ENCODE measurements around the gene IFT22.
"Not testable (repeated sequence)": the region's sequence is repeated elsewhere in the genome, so short reads cannot be mapped to it uniquely, and the experiment has no call there.

IFT22 gene

DNA sequence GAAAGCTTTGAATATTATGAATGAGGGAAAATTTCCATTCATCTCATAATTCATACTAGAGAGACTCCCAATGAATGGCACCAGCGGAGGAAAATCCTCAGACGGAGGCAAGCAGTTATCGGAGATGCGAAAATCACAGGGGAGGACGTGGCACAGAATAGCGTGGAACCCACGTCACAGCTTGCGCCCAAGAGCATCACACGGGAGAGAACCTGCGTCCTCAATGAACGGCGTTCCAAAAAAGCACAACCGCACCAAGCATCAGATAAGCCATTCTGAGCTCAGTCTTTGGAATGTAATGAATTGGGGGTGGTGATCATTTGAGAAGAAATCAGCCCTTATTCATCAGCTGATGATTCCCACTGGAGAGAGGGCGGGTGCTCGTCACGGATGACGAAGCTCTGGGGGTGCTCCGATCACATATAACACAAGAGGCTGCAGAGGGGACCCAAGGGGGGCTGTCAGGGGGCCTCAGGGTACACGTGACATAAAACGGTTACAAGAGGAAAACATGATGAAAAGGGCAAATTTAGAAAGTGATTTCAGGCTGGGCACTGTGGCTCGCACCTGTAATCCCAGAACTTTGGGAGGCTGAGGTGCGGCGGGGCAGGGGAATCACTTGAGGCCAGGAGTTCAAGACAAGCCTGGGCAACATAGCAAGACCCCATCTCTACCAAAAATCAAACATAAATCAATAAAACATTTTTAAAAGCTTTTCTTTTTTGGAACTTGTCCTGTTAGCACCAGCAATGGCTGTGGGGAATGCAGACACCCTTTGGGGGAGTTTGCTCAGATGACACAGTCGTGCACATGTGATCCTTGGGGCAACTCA lies 42.9 kb downstream of the IFT22 start:
- Histone ChIP-seq H3K9ac (ENCODE audit: low read depth, low read length) (no peak overlapping the region), H3K36me3 (ENCODE audit: insufficient read depth, low read length) (no peaks in the 10 kb centered on the region), H3K4me1 (ENCODE audit: insufficient read depth, low read length) (peaks cover 6% of the 10 kb centered on the region; the same call in 1 of the 2 replicates), H3K9me3 (ENCODE audit: control insufficient read depth, insufficient read depth, low read length) (no peaks in the 10 kb centered on the region)

GRCh38 chr7:101277155-101277554 lies 44.5 kb downstream of the IFT22 start:
- Histone ChIP-seq H3K4me1 (ENCODE audit: insufficient read depth, low read length) (peaks cover 15% of the 10 kb centered on the region), H3K36me3 (ENCODE audit: insufficient read depth, low read length) (no peaks in the 10 kb centered on the region), H3K9ac (ENCODE audit: low read depth, low read length) (no peak overlapping the region), H3K9me3 (ENCODE audit: control insufficient read depth, insufficient read depth, low read length) (no peaks in the 10 kb centered on the region)

DNA sequence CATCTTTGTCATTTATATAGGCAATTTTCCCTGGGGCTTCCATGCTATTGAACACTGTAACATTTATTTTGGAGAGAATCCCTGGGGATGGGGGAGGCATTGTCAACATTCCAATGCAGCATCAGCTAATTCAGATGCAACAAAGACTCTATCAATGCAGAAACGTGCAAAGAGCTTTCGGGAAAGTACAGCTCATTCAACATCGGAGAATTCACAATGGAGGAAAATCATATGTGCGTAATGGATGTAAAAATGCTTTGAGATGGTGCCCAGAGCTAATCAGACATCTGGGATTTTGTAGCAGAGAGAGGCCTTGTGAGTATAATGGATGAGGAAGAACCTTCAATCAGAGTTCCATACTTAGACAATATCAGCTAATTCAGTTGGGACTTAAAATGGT lies 48.4 kb downstream of the IFT22 start:
- H3K9ac ChIP-seq (ENCODE audit: low read depth, low read length), result no peak overlapping the region
- H3K36me3 ChIP-seq (ENCODE audit: insufficient read depth, low read length), result no peaks in the 10 kb centered on the region
- H3K9me3 ChIP-seq (ENCODE audit: control insufficient read depth, insufficient read depth, low read length), result no peaks in the 10 kb centered on the region
- H3K4me1 ChIP-seq (ENCODE audit: insufficient read depth, low read length), result peaks cover 15% of the 10 kb centered on the region

GRCh38 chr7:101271021-101271420 lies 50.6 kb downstream of the IFT22 start:
- Histone ChIP-seq H3K4me1 (ENCODE audit: insufficient read depth, low read length) (peaks cover 15% of the 10 kb centered on the region), H3K9ac (ENCODE audit: low read depth, low read length) (no peak overlapping the region), H3K9me3 (ENCODE audit: control insufficient read depth, insufficient read depth, low read length) (no peaks in the 10 kb centered on the region), H3K36me3 (ENCODE audit: insufficient read depth, low read length) (no peaks in the 10 kb centered on the region)

DNA sequence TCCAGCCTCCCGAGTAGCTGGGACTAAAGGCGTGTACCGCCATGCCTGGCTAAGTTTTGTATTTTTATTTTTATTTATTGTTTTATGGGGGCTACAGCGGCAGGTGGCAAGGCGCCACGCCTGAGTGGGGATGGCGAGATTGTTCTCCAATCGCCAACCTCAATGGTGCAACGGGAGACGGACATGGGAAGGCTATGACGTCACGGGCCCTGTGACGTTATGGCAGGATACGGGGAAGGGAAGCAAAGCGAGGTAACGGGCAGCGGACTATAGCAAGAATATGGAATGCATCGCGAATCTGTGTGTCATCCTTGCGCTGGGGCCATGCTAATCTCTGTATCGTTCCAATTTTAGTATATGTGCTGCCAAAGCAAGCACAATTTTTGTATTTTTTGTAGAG lies 51.9 kb downstream of the IFT22 start:
- no peaks in the 10 kb centered on the region for H3K36me3 ChIP-seq (ENCODE audit: insufficient read depth, low read length)
- peaks cover 15% of the 10 kb centered on the region for H3K4me1 ChIP-seq (ENCODE audit: insufficient read depth, low read length)
- H3K9ac ChIP-seq (ENCODE audit: low read depth, low read length), result no peak overlapping the region
- H3K9me3 ChIP-seq (ENCODE audit: control insufficient read depth, insufficient read depth, low read length), result no peaks in the 10 kb centered on the region

GRCh38 chr7:101265622-101266516 lies 55.7 kb downstream of the IFT22 start:
- H3K9me3 ChIP-seq (ENCODE audit: control insufficient read depth, insufficient read depth, low read length), result no peaks in the 10 kb centered on the region
- H3K9ac ChIP-seq (ENCODE audit: low read depth, low read length), result no peak overlapping the region
- H3K36me3 ChIP-seq (ENCODE audit: insufficient read depth, low read length), result no peaks in the 10 kb centered on the region
- no peaks in the 10 kb centered on the region for H3K4me1 ChIP-seq (ENCODE audit: insufficient read depth, low read length)

- not testable (repeated sequence) for H3K9ac ChIP-seq (ENCODE audit: low read depth, low read length); H3K9me3 ChIP-seq (ENCODE audit: control insufficient read depth, insufficient read depth, low read length); H3K36me3 ChIP-seq (ENCODE audit: insufficient read depth, low read length); H3K4me1 ChIP-seq (ENCODE audit: insufficient read depth, low read length)
Observed at GRCh38 chr7:101264102-101264706, 57.4 kb downstream of the IFT22 start.
